Activated T-helper 1 cell treated with Interleukin-2 at 50 U/mL for 16 hours (primary cell): ENCODE data around the gene FER.
"Not testable (repeated sequence)": the region's sequence is repeated elsewhere in the genome, so short reads cannot be mapped to it uniquely, and the experiment has no call there.

ENCODE experiments used
- DNase-seq: peaks from one replicate; pipeline ENCODE4 v3.0.0-alpha.2; 2020; ENCODE audit warnings: low read depth

FER gene

GRCh38 chr5:108957333-108957732 lies 209.6 kb downstream of the FER start:
- no peak for DNase-seq

- DNase-seq = no peak
Observed at GRCh38 chr5:108966910-108967309, 219.2 kb downstream of the FER start.

- no peak for DNase-seq
Observed at GRCh38 chr5:108974594-108974993, 226.9 kb downstream of the FER start.

- no peak for DNase-seq
Observed at GRCh38 chr5:108975697-108976096, 228.0 kb downstream of the FER start.

- no peak for DNase-seq
Observed at GRCh38 chr5:108983461-108984092, 235.9 kb downstream of the FER start.

- DNase-seq = no peak
Observed at GRCh38 chr5:108989761-108990392, 242.2 kb downstream of the FER start.

- not testable (repeated sequence) for DNase-seq
Observed at GRCh38 chr5:108992396-108993085, 244.8 kb downstream of the FER start.

GRCh38 chr5:108993440-108993839 lies 245.7 kb downstream of the FER start:
- DNase-seq = not testable (repeated sequence)

GRCh38 chr5:108997720-108998119 lies 250.0 kb downstream of the FER start:
- DNase-seq = no peak

- DNase-seq = no peak
Observed at GRCh38 chr5:108998216-108998615, 250.5 kb downstream of the FER start.

- DNase-seq = no peak
Observed at GRCh38 chr5:109003928-109004327, 256.2 kb downstream of the FER start.

GRCh38 chr5:109005297-109006009 lies 257.8 kb downstream of the FER start:
- DNase-seq = no peak

- no peak for DNase-seq
Observed at GRCh38 chr5:109006129-109006528, 258.4 kb downstream of the FER start.

GRCh38 chr5:109016300-109016699 lies 268.6 kb downstream of the FER start:
- no peak for DNase-seq

GRCh38 chr5:109022056-109022455 lies 274.4 kb downstream of the FER start:
- DNase-seq = no peak

- DNase-seq = not testable (repeated sequence)
Observed at GRCh38 chr5:109025729-109026128, 278.0 kb downstream of the FER start.

- DNase-seq = no peak
Observed at GRCh38 chr5:109027983-109028607, 280.4 kb downstream of the FER start.

- no peak for DNase-seq
Observed at GRCh38 chr5:109028608-109029299, 281.1 kb downstream of the FER start.

- DNase-seq = no peak
Observed at GRCh38 chr5:109029847-109030246, 282.1 kb downstream of the FER start.

- DNase-seq = no peak
Observed at GRCh38 chr5:109030360-109031143, 282.9 kb downstream of the FER start.

- DNase-seq = no peak
Observed at GRCh38 chr5:109034306-109034705, 286.6 kb downstream of the FER start.
